Neural cell (in vitro differentiated cells): ENCODE results near the gene MEF2A.

Source experiments
- CTCF ChIP-seq: fragments of 450-650 bp; IDR thresholded peaks from 2 replicates; pipeline ENCODE4 v1.5.1; 2014; ENCODE audit warnings: antibody characterized with exemption, mild to moderate bottlenecking, moderate library complexity; ENCODE audit not compliant: poor library complexity, severe bottlenecking
- EP300 ChIP-seq: fragments of 450-650 bp; conservative IDR thresholded peaks from 2 replicates; pipeline ENCODE4 v1.6.1; 2014; ENCODE audit warnings: antibody characterized with exemption, mild to moderate bottlenecking, moderate library complexity; ENCODE audit not compliant: poor library complexity, severe bottlenecking
- RAD21 ChIP-seq: fragments of 450-650 bp; conservative IDR thresholded peaks from 2 replicates; pipeline ENCODE4 v1.6.1; 2014; ENCODE audit warnings: antibody characterized with exemption, mild to moderate bottlenecking, moderate library complexity
- REST ChIP-seq: IDR thresholded peaks from 2 replicates; pipeline ENCODE4 v1.6.1; 2012; ENCODE audit warnings: borderline replicate concordance

- no peak for TF ChIP-seq RAD21
- TF ChIP-seq CTCF, result no peak
- TF ChIP-seq REST, result no peak
- TF ChIP-seq EP300, result no peak
Observed at GRCh38 chr15:99592145-99592791, 26.5 kb downstream of the MEF2A start.
